Superior temporal gyrus (tissue), 1 donor: Measurements from ENCODE around the gene OR2B6.

Source experiments
- DNase-seq: peaks from one replicate; pipeline ENCODE4 v3.0.0-alpha.2; 2016; ENCODE audit errors: extremely low spot score

OR2B6 gene

DNA sequence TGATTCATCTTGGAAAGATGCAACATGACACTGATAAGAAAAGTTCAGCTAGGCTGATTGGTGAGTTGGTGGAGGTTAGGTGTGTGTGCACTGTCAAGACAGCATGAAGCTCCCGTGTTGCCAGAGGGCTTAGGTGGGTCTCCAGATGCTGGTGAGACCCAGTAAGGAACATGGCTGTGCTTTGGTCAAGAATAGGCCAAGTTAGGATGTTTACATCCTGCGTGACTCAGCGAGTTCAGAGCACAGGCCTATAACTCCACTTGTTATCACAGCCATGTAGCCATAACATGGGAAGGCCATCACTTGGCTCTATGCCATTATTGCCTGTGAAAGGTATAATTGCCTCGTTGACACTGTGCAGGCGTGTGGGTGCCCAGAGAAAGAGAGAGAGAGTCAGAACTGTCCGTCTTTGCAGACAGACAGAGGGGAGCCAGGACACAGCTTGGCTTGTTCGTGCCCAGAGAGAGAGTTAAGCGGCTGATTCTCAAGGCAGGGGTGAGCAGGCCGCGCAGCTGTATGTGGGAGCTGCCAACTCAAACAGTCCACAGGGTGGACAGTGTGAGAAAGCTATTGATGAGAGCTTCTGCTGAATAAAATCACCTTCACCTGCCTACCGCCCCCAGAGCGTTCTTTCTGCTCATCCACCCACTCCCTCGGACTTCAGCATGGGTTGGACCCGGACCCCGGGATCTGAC, 43.5 kb downstream of the OR2B6 start:
- no peak for DNase-seq

DNA sequence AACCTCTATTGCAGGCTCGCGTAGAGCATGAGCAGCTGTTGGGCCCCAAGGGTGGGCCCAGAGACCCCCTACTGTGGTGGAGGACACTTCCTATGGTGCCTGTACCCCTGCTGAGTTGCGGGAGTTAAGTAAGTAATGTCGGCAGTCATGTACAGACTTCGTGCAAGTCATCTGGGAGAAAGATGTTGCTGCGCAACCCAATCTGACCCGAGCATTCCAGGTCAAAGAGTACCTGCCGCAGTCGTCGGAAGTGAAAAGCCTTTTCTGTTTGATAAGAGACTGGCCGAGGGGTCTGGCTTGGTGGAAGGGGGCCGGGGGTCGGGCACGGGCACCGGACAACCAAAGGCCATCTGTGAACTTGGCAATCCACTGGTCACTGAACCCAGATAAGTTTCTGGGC, 44.3 kb downstream of the OR2B6 start:
- DNase-seq: no peak

DNA sequence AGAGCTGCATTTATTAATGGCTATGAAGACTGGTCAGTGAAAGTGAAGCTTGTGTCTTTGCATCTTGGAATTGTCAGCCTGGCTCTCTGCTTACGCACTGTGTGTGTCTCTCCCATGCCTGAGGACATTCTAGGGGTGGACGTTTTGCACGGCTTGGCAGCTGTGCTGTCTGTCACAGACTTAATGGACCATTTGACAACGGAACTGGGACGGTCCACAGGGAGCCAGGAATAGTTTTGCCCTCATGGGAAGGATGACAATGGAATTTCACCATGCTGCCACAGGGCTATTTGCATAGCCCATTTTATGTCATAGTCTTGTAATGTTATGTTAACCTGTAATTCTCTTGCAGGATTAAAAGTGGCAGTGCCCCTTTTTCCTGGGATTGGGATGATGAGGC, 44.7 kb downstream of the OR2B6 start:
- no peak for DNase-seq

DNA sequence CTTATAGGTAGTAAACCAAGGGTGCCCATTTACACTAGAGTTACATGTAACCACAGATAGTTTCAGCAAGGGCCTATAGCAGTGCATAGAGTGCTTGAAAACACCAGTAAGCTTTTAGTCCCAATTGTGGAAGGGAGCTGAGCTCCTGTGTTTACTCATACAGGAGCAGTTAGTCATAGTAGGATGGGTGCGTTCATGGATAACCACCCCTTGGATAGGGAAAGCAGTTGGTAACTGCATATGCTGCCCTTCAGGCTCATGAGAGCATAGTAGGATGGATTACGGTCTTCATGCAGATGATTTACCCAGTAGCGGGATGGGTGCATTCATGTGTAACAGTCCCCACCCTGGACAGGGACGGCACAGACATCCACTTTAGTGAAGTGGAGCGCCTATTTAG, 45.1 kb downstream of the OR2B6 start:
- DNase-seq: no peak

DNA sequence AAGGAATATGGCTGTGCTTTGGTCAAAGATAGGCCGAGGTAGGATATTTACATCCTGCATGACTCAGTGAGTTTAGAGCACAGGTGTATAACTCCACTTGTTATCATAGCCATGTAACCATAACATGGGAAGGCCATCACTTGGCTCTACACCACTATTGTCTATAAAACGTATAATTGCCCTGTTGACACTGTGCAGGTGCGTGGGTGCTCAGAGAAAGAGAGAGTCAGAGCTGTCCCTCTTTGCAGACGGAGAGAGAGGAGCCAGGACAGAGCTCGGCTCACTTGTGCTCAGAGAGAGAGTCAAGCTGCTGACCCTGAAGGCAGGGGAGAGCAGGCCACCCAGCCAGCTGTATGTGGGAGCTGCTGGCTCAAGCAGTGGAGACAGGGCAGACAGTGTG, 46.0 kb downstream of the OR2B6 start:
- DNase-seq: no peak

DNA sequence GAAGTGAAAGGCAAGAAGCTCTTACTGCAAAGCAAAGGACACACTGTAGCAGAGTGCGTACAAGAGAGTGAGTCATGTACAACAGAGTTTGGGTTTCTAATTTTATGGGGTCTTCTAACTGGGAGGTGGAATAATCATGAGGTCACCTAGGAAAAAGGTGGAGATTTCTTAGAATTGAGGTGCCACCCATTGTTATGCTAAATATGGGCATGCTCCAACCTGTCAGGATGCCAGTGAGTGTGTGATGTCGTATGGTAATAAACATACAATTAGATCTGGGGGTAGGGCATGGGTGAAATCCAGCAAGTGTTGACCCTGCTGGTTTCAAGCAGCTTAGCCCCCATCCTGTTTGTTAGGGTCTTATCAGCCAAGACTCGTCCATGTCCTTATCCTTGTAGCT, 46.6 kb downstream of the OR2B6 start:
- no peak for DNase-seq

DNA sequence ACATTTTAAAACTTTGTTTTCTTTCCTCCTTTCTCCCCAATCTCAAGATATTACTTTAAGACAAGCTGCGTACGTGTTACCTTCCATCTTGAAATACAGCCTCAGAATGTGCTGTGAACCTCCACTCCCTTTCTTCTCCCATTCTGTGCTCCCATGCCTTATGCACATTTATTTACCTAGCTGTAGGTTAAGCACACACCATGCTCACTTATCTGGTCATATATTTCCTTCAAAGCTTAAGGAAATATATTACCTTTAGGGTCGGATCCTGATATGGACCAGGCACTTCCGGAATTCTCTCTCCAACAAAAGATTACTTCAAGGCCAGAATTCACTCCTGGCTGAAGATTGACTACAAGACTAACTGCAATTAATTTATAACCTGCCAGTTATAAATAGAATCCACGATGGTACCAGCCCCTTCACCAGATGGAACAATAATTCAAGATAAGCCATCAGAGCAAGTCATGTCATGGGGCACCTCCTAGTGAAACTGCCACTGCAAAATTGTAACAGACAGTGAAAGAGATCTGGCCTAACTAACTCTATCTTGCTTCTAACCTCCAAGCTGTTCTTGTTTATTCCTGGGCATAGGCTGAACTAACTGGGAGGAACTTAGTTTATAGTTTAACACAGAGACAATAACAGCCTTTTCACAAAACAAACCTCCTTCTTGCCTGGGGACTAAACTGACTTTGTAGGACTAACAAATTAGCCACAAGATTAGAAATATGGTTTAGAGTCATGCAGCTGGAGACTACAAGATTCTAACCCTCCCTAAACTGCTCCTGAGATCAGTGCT, 47.5 kb downstream of the OR2B6 start:
- no peak for DNase-seq

DNA sequence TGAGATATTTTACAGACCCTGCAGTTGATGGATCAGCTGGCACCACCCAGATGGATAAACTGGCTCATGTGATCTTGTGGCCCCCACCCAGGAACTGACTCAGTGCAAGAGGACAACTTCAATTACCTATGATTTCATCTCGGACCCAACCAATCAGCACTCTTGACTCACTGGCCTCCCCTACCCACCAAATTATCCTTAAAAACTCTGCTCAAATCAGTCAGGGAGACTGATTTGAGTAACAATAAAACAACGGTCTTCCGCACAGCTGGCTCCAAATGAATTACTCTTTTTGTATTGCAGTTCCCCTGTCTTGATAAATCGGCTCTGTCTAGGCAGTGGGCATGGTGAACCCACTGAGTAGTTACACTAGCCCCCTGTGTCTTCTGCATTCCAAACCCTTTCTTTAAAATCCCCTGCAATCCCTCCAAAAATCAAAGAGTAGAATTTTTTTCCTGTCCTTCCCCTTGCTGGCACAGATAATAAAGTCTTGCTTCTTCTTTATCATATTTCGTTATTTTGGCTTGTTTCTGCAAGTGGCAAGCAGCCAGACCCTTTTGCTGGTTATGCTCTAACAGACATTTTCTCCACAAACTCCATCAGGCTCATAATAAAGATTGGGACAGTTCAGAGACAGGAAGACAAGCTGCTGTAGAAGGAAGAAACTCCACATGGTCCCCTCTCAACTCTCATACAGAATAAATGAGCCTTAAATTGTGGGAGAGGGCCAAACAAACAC, 48.3 kb downstream of the OR2B6 start:
- DNase-seq: no peak

DNA sequence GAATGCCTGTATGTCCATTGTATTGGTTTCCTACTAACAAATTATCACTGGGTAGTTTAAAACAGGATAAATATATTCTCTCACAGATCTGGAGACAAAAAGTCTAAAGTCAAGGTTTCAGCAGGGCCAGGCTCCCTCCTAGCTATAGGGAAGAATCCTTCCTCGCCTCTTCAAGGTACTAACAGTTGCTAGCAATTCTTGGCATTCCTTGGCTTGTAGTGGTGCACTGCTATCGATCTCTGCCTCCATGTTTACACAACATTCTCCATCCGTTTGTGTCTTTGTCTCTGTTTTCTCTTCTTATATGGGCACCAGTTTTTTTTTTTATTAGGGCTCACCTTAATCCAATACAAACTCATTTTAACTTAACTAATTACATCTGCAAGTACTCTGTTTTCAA, 48.9 kb downstream of the OR2B6 start:
- DNase-seq: no peak
